Keratinocyte (primary cell): ENCODE data around the gene KCNMA1. TPM values are rescaled to one million over a fixed set of nuclear protein-coding genes. Genes with fewer than 3 reads are reported as not detected.
A peak's percentile ranks its signal among the peaks of the same experiment; 100 is the strongest.

Source experiments
- DNase-seq: peaks from one replicate; pipeline ENCODE4 v3.0.0-alpha.2; 2011; ENCODE audit warnings: low read depth, missing footprints, low spot score
- FAIRE-seq: peaks from 2 replicates; lab custom pipeline; 2011; peaks lifted over from hg19 to GRCh38; lab: Jason Lieb, UNC
- H2AFZ ChIP-seq: 2 replicates; pipeline ENCODE4 v1.6.0; 2012; ENCODE audit warnings: low read length, control low read depth, inconsistent platforms; ENCODE audit not compliant: control insufficient read depth
- H3K27ac ChIP-seq: 2 replicates; pipeline ENCODE4 v1.5.1; 2011; ENCODE audit warnings: low read length; ENCODE audit not compliant: control insufficient read depth, insufficient read depth
- H3K27me3 ChIP-seq: 3 replicates; pipeline ENCODE4 v1.6.0; 2011; ENCODE audit warnings: low read length; ENCODE audit not compliant: control insufficient read depth, insufficient read depth; ENCODE audit errors: extremely low read depth
- H3K36me3 ChIP-seq, 2 experiments: 2 replicates in 1 of 2; 3 replicates in 1 of 2; pipeline ENCODE4 v1.5.1; 2011; ENCODE audit warnings: low read length in 2 of 2, mild to moderate bottlenecking in 1 of 2; ENCODE audit not compliant: control insufficient read depth in 2 of 2, insufficient read depth in 2 of 2; ENCODE audit errors: extremely low read depth in 1 of 2
- H3K4me1 ChIP-seq: 3 replicates; pipeline ENCODE4 v1.5.1; 2011; ENCODE audit warnings: low read length; ENCODE audit not compliant: control insufficient read depth, insufficient read depth; ENCODE audit errors: extremely low read depth
- H3K4me2 ChIP-seq: 3 replicates; pipeline ENCODE4 v1.6.0; 2011; ENCODE audit warnings: low read depth, low read length; ENCODE audit not compliant: control insufficient read depth, insufficient read depth; ENCODE audit errors: extremely low read depth
- H3K4me3 ChIP-seq, 3 experiments: fragments of 200-600 bp in 1 of 3; sonication (generic) in 1 of 3; 2 replicates in 2 of 3; 3 replicates in 1 of 3; pipeline ENCODE4 v1.5.1; 2011 to 2016; ENCODE audit warnings: low read length in 3 of 3, mild to moderate bottlenecking in 3 of 3, control low read depth in 2 of 3, inconsistent platforms in 1 of 3, low read depth in 1 of 3, mixed read lengths in 1 of 3, mixed run types in 1 of 3, moderate library complexity in 1 of 3; ENCODE audit not compliant: control insufficient read depth in 2 of 3, insufficient read depth in 2 of 3; ENCODE audit errors: extremely low read depth in 1 of 3
- H3K79me2 ChIP-seq: 2 replicates; pipeline ENCODE4 v1.6.0; 2012; ENCODE audit warnings: low read length; ENCODE audit not compliant: control insufficient read depth, insufficient read depth
- H3K9ac ChIP-seq: 3 replicates; pipeline ENCODE4 v1.6.0; 2011; ENCODE audit warnings: low read length; ENCODE audit not compliant: control insufficient read depth, insufficient read depth; ENCODE audit errors: extremely low read depth
- H3K9me1 ChIP-seq: 3 replicates; pipeline ENCODE4 v1.6.0; 2011; ENCODE audit warnings: low read length; ENCODE audit not compliant: control insufficient read depth, insufficient read depth; ENCODE audit errors: extremely low read depth
- H3K9me3 ChIP-seq: 2 replicates; pipeline ENCODE4 v1.5.1; 2012; ENCODE audit warnings: low read depth, low read length; ENCODE audit not compliant: control insufficient read depth
- H4K20me1 ChIP-seq: 3 replicates; pipeline ENCODE4 v1.6.0; 2011; ENCODE audit warnings: low read length; ENCODE audit not compliant: control insufficient read depth, insufficient read depth; ENCODE audit errors: extremely low read depth
- CTCF ChIP-seq, 3 experiments: IDR thresholded peaks in 1 of 3; conservative IDR thresholded peaks in 1 of 3; optimal IDR thresholded peaks in 1 of 3; 2 replicates in 2 of 3; 3 replicates in 1 of 3; pipeline versions ENCODE3 to v1.5.1; 2011; ENCODE audit warnings: low read length in 3 of 3, mild to moderate bottlenecking in 3 of 3, moderate library complexity in 2 of 3, control low read depth in 1 of 3, inconsistent platforms in 1 of 3; ENCODE audit not compliant: insufficient read depth in 2 of 3; ENCODE audit errors: extremely low read depth in 1 of 3
- EZH2 ChIP-seq: IDR thresholded peaks from one replicate; pipeline ENCODE4 v1.6.1; 2012; ENCODE audit warnings: inconsistent platforms, mild to moderate bottlenecking, low read length, moderate library complexity
- dilution Hi-C: fragments of 300-500 bp; cut with MboI; formaldehyde crosslinking; loops from one replicate; pipeline ENCODE4 v1.7.0; 2020; ENCODE audit warnings: low sequenced_read_pairs; ENCODE audit not compliant: extremely low pct_ligation_motif_present
- polyA plus RNA-seq, 5 experiments: library from polyadenylated mRNA; depleted of rRNA in 3 of 5; stranded (reverse) in 3 of 5; stranded (forward) in 1 of 5; unstranded in 1 of 5; fragments of >200 nt; gene quantifications; 1 replicate in 1 of 5; 2 replicates in 3 of 5; 3 replicates in 1 of 5; pipeline versions ENCODE4 v1.2.1 to v1.2.3, GENCODE V29; 2011 to 2012; ENCODE audit warnings: missing spikeins in 2 of 5, low read depth in 1 of 5, low replicate concordance in 1 of 5

KCNMA1 gene
- polyA plus RNA-seq, 1 donor (not counting 4 experiments of a cell fraction or from before 2014, with no cell fraction given), result 6.3 TPM

GRCh38 chr10:77393821-77394501 lies 243.6 kb downstream of the KCNMA1 start:
- Histone ChIP-seq H3K27ac (peak overlapping the region; percentile 74), H3K9ac (no peak overlapping the region), H3K4me1 (peaks cover 49% of the 10 kb centered on the region), H3K9me3 (no peaks in the 10 kb centered on the region), H3K4me3 (no peak overlapping the region), H2AFZ (peak overlapping the region; percentile 10), H3K9me1 (no peaks in the 10 kb centered on the region), H3K4me2 (peak overlapping the region; percentile 69), H4K20me1 (no peaks in the 10 kb centered on the region), H3K79me2 (no peaks in the 10 kb centered on the region), H3K36me3 (no peaks in the 10 kb centered on the region), H3K27me3 (no peaks in the 10 kb centered on the region)
- FAIRE-seq, result peak; percentile 91
- dilution Hi-C loops, result no loop called here
- TF ChIP-seq EZH2 (no peak), CTCF (optimal IDR thresholded peaks at IDR 0.05 in 1 of 3, IDR thresholded peaks at IDR 0.05 in 1 of 3, conservative IDR thresholded peaks at IDR 0.05 in 1 of 3; ENCODE audit: extremely low read depth in 1 of 3, insufficient read depth in 2 of 3, low read length in 3 of 3) (no peak)
- DNase-seq, result no peak

GRCh38 chr10:77393411-77393810 lies 244.2 kb downstream of the KCNMA1 start:
- Histone ChIP-seq H3K79me2 (no peaks in the 10 kb centered on the region), H2AFZ (peak overlapping the region; percentile 10), H3K27me3 (no peaks in the 10 kb centered on the region), H3K4me3 (no peak overlapping the region), H3K9me3 (no peaks in the 10 kb centered on the region), H3K27ac (peak overlapping the region; percentile 74), H3K9ac (no peak overlapping the region), H3K4me1 (peaks cover 49% of the 10 kb centered on the region), H4K20me1 (no peaks in the 10 kb centered on the region), H3K9me1 (no peaks in the 10 kb centered on the region), H3K36me3 (no peaks in the 10 kb centered on the region), H3K4me2 (peak overlapping the region; percentile 69)
- FAIRE-seq, result no peak
- TF ChIP-seq CTCF (optimal IDR thresholded peaks at IDR 0.05 in 1 of 3, IDR thresholded peaks at IDR 0.05 in 1 of 3, conservative IDR thresholded peaks at IDR 0.05 in 1 of 3; ENCODE audit: extremely low read depth in 1 of 3, insufficient read depth in 2 of 3, low read length in 3 of 3) (no peak), EZH2 (no peak)
- no peak for DNase-seq
- dilution Hi-C loops, result no loop called here
